ENCODE results near the gene UBASH3A.

DNA sequence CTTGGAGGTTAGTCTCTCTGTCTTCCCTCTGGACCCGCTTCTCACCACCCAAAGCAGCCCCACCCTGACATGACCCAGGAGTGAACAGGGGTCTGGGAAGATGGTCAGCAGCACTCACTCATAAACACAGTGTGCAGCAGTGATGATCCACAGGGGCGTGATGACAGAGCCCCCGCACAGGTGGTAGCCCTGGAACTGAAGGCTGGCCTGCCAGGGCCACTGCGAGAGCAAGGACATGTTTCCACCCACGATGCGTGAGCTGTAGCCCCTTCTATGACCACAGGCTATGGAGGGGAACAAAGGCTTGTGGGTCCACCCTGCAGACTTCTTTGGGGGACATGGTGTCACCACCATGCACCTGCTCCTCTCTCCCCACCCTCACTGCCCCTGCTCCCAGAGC is 20.8 kb upstream of the UBASH3A start:
- TF ChIP-seq, protein P1, sequence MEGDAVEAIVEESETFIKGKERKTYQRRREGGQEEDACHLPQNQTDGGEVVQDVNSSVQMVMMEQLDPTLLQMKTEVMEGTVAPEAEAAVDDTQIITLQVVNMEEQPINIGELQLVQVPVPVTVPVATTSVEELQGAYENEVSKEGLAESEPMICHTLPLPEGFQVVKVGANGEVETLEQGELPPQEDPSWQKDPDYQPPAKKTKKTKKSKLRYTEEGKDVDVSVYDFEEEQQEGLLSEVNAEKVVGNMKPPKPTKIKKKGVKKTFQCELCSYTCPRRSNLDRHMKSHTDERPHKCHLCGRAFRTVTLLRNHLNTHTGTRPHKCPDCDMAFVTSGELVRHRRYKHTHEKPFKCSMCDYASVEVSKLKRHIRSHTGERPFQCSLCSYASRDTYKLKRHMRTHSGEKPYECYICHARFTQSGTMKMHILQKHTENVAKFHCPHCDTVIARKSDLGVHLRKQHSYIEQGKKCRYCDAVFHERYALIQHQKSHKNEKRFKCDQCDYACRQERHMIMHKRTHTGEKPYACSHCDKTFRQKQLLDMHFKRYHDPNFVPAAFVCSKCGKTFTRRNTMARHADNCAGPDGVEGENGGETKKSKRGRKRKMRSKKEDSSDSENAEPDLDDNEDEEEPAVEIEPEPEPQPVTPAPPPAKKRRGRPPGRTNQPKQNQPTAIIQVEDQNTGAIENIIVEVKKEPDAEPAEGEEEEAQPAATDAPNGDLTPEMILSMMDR (IDR thresholded peaks at IDR 0.05): no peak
- no peak for TF ChIP-seq POLR2A (IDR thresholded peaks at IDR 0.05)
